BJ (cell line): ENCODE data around the gene CIDEB. TPM values are rescaled to one million over a fixed set of nuclear protein-coding genes. Genes with fewer than 3 reads are reported as not detected.
"Not testable (repeated sequence)": the region's sequence is repeated elsewhere in the genome, so short reads cannot be mapped to it uniquely, and the experiment has no call there.

Experiments used
- CTCF ChIA-PET: fragments of 350-600 bp; formaldehyde crosslinking; extraction: SDS; loops from one replicate; lab custom pipeline; 2021; ENCODE audit warnings: antibody characterized with exemption, inconsistent platforms; lab: Yijun Ruan, JAX
- POLR2A ChIA-PET: fragments of 300-600 bp; sonication (Branson Sonifier 250); formaldehyde crosslinking; extraction: SDS; loops from one replicate; lab custom pipeline; 2021; ENCODE audit warnings: antibody characterized with exemption; lab: Charles Lee
- DNase-seq: peaks from one replicate; pipeline ENCODE4 v3.0.0-alpha.2; 2011; ENCODE audit warnings: low read depth
- H3K27me3 ChIP-seq: 2 replicates; pipeline ENCODE4 v1.6.0; 2011; ENCODE audit warnings: low read length; ENCODE audit not compliant: control insufficient read depth, insufficient read depth
- H3K36me3 ChIP-seq: 2 replicates; pipeline ENCODE4 v1.5.1; 2011; ENCODE audit warnings: low read length; ENCODE audit not compliant: control insufficient read depth, insufficient read depth
- H3K4me3 ChIP-seq: 2 replicates; pipeline ENCODE4 v1.5.1; 2011; ENCODE audit warnings: low read depth, mild to moderate bottlenecking, control low read depth, low read length
- CTCF ChIP-seq: IDR thresholded peaks from 2 replicates; pipeline ENCODE4 v1.5.1; 2011; ENCODE audit warnings: low read depth, mild to moderate bottlenecking, control low read depth, inconsistent platforms, low read length, moderate library complexity; ENCODE audit not compliant: insufficient read depth
- polyA plus RNA-seq: library from polyadenylated mRNA; depleted of rRNA; stranded (reverse); fragments of >200 nt; gene quantifications from 2 replicates; pipeline ENCODE4 v1.2.3, GENCODE V29; 2011

The CIDEB gene
- polyA plus RNA-seq, 1 experiment: 0.98 TPM

GRCh38 chr14:24331731-24332267, 24.0 kb upstream of the CIDEB start:
- H3K4me3 ChIP-seq: no peak overlapping the region
- CTCF ChIA-PET: interaction anchor here (0.5 to 16.8 kb wide), 22 partner anchors 9 to 213 kb away, joined by 3 to 491 read pairs (median 12); partner anchors contain the start of genes CBLN3, CIDEB, KHNYN and LTB4R
- TF ChIP-seq CTCF: no peak
- no peaks in the 10 kb centered on the region; the same call in 1 of the 2 replicates for H3K36me3 ChIP-seq
- DNase-seq: no peak
- no peaks in the 10 kb centered on the region for H3K27me3 ChIP-seq
- POLR2A ChIA-PET: no interaction called here

GRCh38 chr14:24330973-24331674, 23.3 kb upstream of the CIDEB start:
- no peak for TF ChIP-seq CTCF
- Histone ChIP-seq H3K4me3 (no peak overlapping the region), H3K36me3 (no peaks in the 10 kb centered on the region; the same call in 1 of the 2 replicates), H3K27me3 (no peaks in the 10 kb centered on the region)
- ChIA-PET POLR2A (no interaction called here), CTCF (interaction anchor here (0.5 to 16.8 kb wide), 17 partner anchors 10 to 214 kb away, joined by 3 to 491 read pairs (median 28); partner anchors contain the start of genes CBLN3, CIDEB, IRF9 and KHNYN)
- DNase-seq: no peak

GRCh38 chr14:24329736-24330135, 22.0 kb upstream of the CIDEB start:
- Histone ChIP-seq H3K4me3 (no peak overlapping the region), H3K36me3 (no peaks in the 10 kb centered on the region; the same call in 1 of the 2 replicates), H3K27me3 (no peaks in the 10 kb centered on the region)
- no peak for DNase-seq
- ChIA-PET CTCF (interaction anchor here (0.8 to 16.8 kb wide), 8 partner anchors 11 to 351 kb away, joined by 3 to 491 read pairs (median 12); partner anchors contain the start of genes CBLN3, CIDEB, KHNYN and LTB4R), POLR2A (no interaction called here)
- TF ChIP-seq CTCF: no peak

GRCh38 chr14:24329073-24329663, 21.4 kb upstream of the CIDEB start:
- DNase-seq: no peak
- TF ChIP-seq CTCF: no peak
- ChIA-PET POLR2A (no interaction called here), CTCF (interaction anchor here (0.8 to 16.8 kb wide), 9 partner anchors 11 to 351 kb away, joined by 3 to 491 read pairs (median 12); partner anchors contain the start of genes CBLN3, CIDEB, KHNYN and LTB4R)
- Histone ChIP-seq H3K36me3 (no peaks in the 10 kb centered on the region; the same call in 1 of the 2 replicates), H3K4me3 (no peak overlapping the region), H3K27me3 (peaks cover 1% of the 10 kb centered on the region; the same call in 1 of the 2 replicates)

- not testable (repeated sequence) for H3K27me3 ChIP-seq, H3K4me3 ChIP-seq, H3K36me3 ChIP-seq, DNase-seq
- ChIA-PET CTCF (interaction anchor here (0.8 to 16.8 kb wide), 14 partner anchors 9 to 114 kb away, joined by 3 to 491 read pairs (median 8); partner anchors contain the start of genes CBLN3, CIDEB, KHNYN and LTB4R), POLR2A (interaction anchor here (0.6 kb wide), 1 partner anchor 35 kb away, joined by 4 read pairs; no protein-coding TSS in a partner anchor)
- peak; percentile 44 for TF ChIP-seq CTCF
Measured at GRCh38 chr14:24327914-24328313, 20.1 kb upstream of the CIDEB start.
